GM19099 (cell line): ENCODE results near the gene RAP1GAP2.

Experiments used
- POLR2A ChIP-seq: IDR thresholded peaks from 3 replicates; pipeline ENCODE4 v1.6.1; 2011; ENCODE audit warnings: low read depth; ENCODE audit not compliant: insufficient read length; ENCODE audit errors: extremely low read depth

RAP1GAP2 gene

GRCh38 chr17:3027786-3028532 is 231.7 kb downstream of the RAP1GAP2 start:
- TF ChIP-seq POLR2A: no peak

DNA sequence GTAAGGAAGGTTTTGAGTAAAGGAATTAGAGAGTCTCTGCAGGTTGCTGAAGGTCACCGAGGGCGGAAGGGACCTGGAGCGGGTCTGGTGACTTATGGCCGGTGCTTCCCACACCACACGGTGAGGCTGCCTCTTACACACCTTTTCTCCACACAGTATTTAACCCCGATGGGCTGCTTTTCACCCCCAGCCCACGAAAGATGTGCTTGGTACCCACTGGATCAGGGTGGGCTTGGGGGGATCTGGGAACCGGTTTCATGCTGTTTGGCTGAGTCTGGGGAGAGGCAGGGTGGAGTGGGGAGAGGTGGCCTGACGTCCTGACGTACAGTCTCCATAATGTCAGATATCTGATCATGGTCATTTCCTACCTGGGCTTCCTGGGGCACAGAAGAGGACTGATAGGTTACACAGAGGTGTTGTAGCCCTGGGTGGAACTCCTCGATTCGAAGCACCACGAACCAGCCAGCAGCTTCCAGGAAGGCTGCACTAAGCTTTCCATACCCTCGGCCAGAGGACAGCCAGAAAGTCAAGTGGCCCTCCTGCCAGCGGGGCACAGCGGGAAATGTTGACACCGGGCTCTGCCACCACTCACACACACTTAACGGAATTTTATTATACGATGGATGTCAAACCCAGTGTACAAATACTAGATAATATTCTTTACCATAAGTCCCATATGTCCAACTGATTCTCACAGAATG is 233.1 kb downstream of the RAP1GAP2 start:
- no peak for TF ChIP-seq POLR2A

DNA sequence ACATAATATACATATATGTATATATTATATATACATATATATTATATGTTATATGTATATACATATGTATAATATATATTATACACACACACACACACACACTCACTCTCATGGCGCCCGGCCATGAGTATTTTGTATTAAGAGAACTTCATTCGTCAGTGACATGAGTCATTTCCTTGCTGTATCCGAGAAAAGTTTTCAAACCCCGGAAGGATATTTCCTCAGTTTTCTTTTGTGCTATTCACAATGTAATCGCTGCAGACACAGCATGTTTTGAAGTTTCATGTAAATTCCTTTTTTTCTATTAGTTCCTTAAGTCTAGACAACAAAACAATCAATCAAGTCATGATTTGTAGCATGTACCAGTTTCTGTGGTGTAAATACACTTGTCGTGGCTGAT is 233.9 kb downstream of the RAP1GAP2 start:
- TF ChIP-seq POLR2A: no peak

DNA sequence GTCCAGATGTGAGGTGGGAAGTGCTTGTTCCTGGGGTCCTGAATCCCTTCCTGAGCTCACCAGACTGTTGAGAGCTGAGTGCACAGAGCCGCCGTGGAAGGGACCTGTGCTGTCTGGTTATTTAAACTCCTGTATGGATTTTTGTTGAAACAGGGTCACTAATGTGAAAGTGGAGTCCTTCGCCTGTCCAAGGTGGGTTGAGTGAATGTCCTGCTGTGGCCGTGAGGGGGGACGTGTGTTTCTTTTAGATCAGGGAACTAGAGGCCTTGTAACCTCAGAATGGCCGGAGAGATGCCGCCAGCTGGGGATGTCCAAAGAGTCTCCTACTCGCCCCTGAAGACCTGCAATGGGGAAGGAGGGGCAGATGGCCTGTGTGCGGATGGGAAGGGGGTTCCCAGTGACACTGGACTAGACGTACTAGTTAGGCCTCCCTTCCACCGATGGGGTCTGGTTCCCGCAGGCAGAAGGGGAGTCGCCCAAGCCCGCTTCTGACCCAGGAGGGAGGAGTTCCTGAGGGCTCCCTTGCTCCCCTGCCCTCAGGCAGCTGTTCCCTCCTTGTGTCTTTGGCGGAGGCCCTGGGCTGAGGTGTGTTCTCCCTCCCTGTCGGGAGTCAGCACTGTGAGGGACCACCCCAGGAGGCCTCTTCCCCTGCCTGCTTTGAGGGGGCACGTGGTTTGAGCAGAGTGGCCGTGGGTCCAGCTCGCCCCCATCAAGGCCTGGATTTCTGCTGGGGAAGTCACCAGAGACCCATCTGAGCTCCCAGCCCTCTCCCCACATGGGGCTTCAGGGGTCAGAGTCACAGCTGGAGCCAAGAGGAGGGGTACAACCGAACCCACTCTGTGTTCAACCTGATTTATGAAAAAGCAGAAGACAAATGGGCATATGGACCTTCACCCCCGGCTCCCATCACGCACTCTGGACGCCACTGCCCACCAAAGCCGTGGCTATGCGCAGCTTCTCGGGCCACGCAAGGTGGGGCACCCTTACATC is 236.3 kb downstream of the RAP1GAP2 start:
- TF ChIP-seq POLR2A: no peak

- no peak for TF ChIP-seq POLR2A
Observed at GRCh38 chr17:3033248-3033640, 237.0 kb downstream of the RAP1GAP2 start.

GRCh38 chr17:3033741-3034577 is 237.7 kb downstream of the RAP1GAP2 start:
- no peak for TF ChIP-seq POLR2A

GRCh38 chr17:3034578-3034920 is 238.3 kb downstream of the RAP1GAP2 start:
- no peak for TF ChIP-seq POLR2A

DNA sequence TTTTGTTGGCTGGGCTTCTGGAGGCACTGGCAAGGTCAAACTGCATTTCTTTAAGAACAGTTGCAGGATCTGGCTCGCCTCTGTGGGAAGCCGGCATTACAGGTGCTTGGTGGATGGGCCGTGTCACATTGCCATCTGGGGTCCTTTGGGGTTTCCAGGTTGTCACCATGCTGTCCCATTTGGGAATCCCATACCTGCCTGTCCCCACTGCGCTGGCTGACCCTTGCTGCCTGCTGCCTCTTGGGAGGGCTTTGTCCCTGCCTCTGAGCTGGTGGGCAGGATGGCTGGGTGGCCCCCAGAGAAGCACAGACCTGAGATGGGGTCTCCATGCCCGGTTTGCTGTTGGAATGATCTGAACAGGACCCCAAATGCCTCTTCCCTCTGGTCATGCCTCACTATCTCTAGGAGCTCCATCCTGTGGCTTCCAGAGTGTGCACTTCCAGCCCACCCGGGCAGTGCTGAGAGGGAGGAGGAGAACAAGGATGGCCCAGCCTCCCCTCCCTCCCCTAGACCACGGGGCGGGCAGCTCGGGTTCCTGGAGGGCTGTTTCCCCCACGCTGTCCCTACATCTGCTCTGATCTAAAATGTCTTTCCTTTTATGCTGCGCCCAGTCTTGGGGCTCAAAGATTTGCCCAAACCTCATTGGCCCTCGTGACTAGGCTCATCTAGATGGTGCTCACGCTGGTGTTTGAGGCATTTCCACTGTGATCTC is 239.2 kb downstream of the RAP1GAP2 start:
- TF ChIP-seq POLR2A: no peak

DNA sequence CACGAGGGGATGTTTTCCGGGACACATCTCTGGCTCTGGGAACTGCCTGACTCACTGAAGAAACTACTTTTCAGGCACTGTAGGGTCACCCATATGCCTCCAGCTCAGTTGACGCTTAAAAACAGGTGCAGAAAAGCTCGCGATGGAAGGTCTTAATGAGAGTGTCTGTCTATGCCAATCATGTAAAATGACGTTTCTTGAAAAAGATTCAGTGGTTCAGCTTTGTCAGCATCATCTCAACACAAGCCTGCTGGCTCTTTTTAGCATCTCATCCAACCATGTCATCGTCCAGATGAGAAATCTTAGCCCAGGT is 239.7 kb downstream of the RAP1GAP2 start:
- TF ChIP-seq POLR2A: no peak

DNA sequence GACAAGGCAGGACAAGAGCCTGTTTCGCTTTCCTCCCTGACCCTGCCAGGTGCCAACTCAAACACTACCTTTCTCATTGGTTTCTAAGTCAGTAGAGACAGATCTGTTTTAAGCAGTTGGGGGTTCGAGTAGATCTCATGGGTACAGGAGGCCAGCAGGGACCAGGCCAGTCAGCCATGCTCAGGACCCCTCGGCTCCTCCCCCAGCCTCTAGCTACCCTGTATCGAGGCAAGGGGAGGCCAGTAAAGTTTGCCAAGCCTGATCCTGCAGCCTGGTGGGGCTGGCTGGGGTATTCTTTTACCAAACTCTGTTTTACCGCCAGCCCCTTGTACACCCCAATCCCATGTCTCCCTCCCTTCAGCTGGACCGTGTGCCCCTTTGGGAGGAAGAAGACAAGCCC is 240.6 kb downstream of the RAP1GAP2 start:
- TF ChIP-seq POLR2A: no peak

- TF ChIP-seq POLR2A: no peak
Observed at GRCh38 chr17:3037259-3037658, 241.0 kb downstream of the RAP1GAP2 start.

DNA sequence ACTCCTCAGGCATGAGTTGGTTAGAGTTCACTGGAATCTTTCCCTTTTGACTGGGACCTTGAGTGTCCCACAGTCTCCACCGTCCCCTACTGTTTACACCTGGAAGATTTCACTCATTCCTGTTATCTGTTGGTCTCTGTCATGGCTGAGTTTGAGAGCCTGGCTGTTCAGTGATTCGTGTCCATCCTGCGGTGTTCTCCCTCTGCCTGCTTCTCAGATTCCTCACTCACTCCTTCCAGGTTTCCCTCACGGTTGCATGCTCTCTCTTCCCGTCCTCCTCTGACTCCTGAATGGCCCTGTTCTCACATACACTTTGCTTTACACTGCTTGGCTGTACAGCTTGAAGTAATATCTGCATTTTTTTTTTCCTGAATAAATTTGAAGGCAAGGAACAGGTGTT is 242.7 kb downstream of the RAP1GAP2 start:
- TF ChIP-seq POLR2A: no peak

DNA sequence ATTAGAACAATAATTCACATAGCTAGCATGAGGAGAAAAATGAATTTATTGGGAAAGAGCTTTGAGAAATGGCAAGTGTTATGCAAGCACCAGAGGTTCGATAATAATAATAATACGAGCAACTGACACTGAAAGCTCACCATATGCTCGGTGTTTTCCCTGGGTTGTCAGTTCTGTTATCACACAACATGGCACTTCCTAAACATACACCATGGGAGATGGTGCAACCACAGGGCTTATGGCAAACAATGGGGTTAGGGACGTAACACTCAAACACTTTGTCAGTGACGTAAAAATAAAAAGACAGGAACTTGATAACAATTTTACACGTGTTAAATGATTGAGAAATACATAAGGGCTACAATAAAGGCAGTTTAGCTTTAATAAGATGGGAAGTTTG is 243.5 kb downstream of the RAP1GAP2 start:
- TF ChIP-seq POLR2A: no peak

- no peak for TF ChIP-seq POLR2A
Observed at GRCh38 chr17:3040882-3041281, 244.6 kb downstream of the RAP1GAP2 start.
